Trophoblast cell (in vitro differentiated cells and primary cell): ENCODE data around the gene COPS6.

Source experiments
- DNase-seq, 2 donors: peaks; one replicate each; pipeline ENCODE4 v3.0.0-alpha.2; 2016
- H2AFZ ChIP-seq: 2 replicates; pipeline ENCODE4 v1.6.1; 2013; ENCODE audit warnings: low read length, moderate library complexity, mild to moderate bottlenecking; ENCODE audit not compliant: insufficient read depth, poor library complexity
- H2AK5ac ChIP-seq: 2 replicates; pipeline ENCODE4 v1.6.1; 2013; ENCODE audit warnings: mild to moderate bottlenecking, low read length
- H2BK120ac ChIP-seq: 2 replicates; pipeline ENCODE4 v1.6.1; 2013; ENCODE audit warnings: low read length, mild to moderate bottlenecking, moderate library complexity; ENCODE audit not compliant: insufficient read depth, poor library complexity
- H2BK12ac ChIP-seq: 2 replicates; pipeline ENCODE4 v1.6.1; 2013; ENCODE audit warnings: mild to moderate bottlenecking, low read length, moderate library complexity
- H2BK5ac ChIP-seq: 2 replicates; pipeline ENCODE4 v1.6.1; 2013; ENCODE audit warnings: low read length, low read depth, moderate library complexity, mild to moderate bottlenecking; ENCODE audit not compliant: poor library complexity
- H3K14ac ChIP-seq: 2 replicates; pipeline ENCODE4 v1.6.1; 2013; ENCODE audit warnings: mild to moderate bottlenecking, low read length
- H3K18ac ChIP-seq: 2 replicates; pipeline ENCODE4 v1.6.1; 2013; ENCODE audit warnings: mild to moderate bottlenecking, low read length
- H3K23ac ChIP-seq: 2 replicates; pipeline ENCODE4 v1.6.1; 2013; ENCODE audit warnings: low read length
- H3K27ac ChIP-seq: 2 replicates; pipeline ENCODE4 v1.5.1; 2013; ENCODE audit warnings: low read depth, mild to moderate bottlenecking, inconsistent platforms, low read length, moderate library complexity
- H3K27me3 ChIP-seq: 2 replicates; pipeline ENCODE4 v1.6.1; 2013; ENCODE audit warnings: inconsistent platforms, mild to moderate bottlenecking, low read length, moderate library complexity; ENCODE audit not compliant: insufficient read depth
- H3K36me3 ChIP-seq, 2 experiments: 1 replicate in 1 of 2; 2 replicates in 1 of 2; pipeline ENCODE4 v1.6.1; 2013; ENCODE audit warnings: low read length in 2 of 2, mild to moderate bottlenecking in 2 of 2, moderate library complexity in 1 of 2; ENCODE audit not compliant: insufficient read depth in 2 of 2, control insufficient read depth in 1 of 2
- H3K4ac ChIP-seq: 2 replicates; pipeline ENCODE4 v1.6.1; 2013; ENCODE audit warnings: low read depth, mild to moderate bottlenecking, low read length, moderate library complexity
- H3K4me1 ChIP-seq, 2 experiments: 1 replicate in 1 of 2; 2 replicates in 1 of 2; pipeline ENCODE4 v1.6.1; 2013; ENCODE audit warnings: low read length in 2 of 2, mild to moderate bottlenecking in 2 of 2, moderate library complexity in 1 of 2; ENCODE audit not compliant: insufficient read depth in 2 of 2, control insufficient read depth in 1 of 2
- H3K4me2 ChIP-seq: 2 replicates; pipeline ENCODE4 v1.6.1; 2013; ENCODE audit warnings: inconsistent platforms, mild to moderate bottlenecking, low read length, moderate library complexity
- H3K4me3 ChIP-seq: 2 replicates; pipeline ENCODE4 v1.5.1; 2013; ENCODE audit warnings: mild to moderate bottlenecking, low read depth, low read length, inconsistent platforms
- H3K79me1 ChIP-seq: one replicate; pipeline ENCODE4 v1.6.1; 2013; ENCODE audit warnings: low read length
- H3K79me2 ChIP-seq: 2 replicates; pipeline ENCODE4 v1.6.1; 2013; ENCODE audit warnings: low read length, mild to moderate bottlenecking; ENCODE audit not compliant: control insufficient read depth, insufficient read depth, poor library complexity
- H3K9ac ChIP-seq: 2 replicates; pipeline ENCODE4 v1.6.1; 2013; ENCODE audit warnings: mild to moderate bottlenecking, low read length
- H3K9me3 ChIP-seq: 2 replicates; pipeline ENCODE4 v1.6.1; 2013; ENCODE audit warnings: low read depth, mild to moderate bottlenecking, control low read depth, inconsistent platforms, low read length; ENCODE audit not compliant: insufficient read depth
- H4K12ac ChIP-seq: 2 replicates; pipeline ENCODE4 v1.6.1; 2013; ENCODE audit warnings: low read depth, mild to moderate bottlenecking, low read length, moderate library complexity
- H4K8ac ChIP-seq: 2 replicates; pipeline ENCODE4 v1.6.1; 2013; ENCODE audit warnings: low read depth, mild to moderate bottlenecking, low read length, moderate library complexity
- H4K91ac ChIP-seq: one replicate; pipeline ENCODE4 v1.6.1; 2013; ENCODE audit warnings: low read depth, mild to moderate bottlenecking, low read length, moderate library complexity
- WGBS: extraction: QIAGEN DNeasy Blood & Tissue Kit; methylation state at CpG from one replicate; pipeline ENCODE4 v1.1.7; 2013; ENCODE audit warnings: missing lambda C conversion rate; ENCODE audit not compliant: insufficient read length, insufficient coverage; ENCODE audit errors: extremely low coverage; 5-methylcytosine and 5-hydroxymethylcytosine counted together

Gene COPS6

DNA sequence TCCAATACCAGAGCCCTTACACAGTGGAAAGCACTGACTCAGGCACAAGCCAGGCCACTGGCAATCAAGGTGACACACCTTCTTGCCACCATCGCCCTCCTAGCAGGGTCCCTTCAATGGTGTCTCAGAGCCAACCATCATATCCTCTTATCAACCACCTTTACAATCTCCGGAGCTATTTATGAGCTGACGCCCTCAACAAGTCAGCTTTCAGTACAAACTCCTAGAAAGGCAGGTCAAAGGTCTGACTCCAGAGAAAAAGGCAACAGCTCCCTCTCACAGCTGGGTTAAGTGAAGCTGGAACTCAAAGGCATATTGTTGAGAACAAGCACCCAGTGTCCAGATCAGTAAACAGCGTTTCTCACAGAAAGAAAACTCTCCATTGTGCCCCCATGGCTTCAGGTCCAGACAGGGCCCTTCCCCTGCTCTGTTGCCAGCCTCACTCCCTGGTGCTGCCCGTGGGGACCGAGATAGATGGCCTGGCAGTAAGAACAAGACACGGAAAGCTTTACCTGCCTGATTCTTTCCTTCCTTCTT, 9.7 kb upstream of the COPS6 start:
- no peak overlapping the region for H2AK5ac ChIP-seq
- H3K36me3 ChIP-seq = peaks cover 42 to 44% of the 10 kb centered on the region in 2 experiments
- H2BK5ac ChIP-seq = no peak overlapping the region
- no peak overlapping the region for H3K4me3 ChIP-seq
- H3K79me2 ChIP-seq = peaks cover 15% of the 10 kb centered on the region
- H3K4me2 ChIP-seq = no peak overlapping the region
- no peak for DNase-seq
- H4K12ac ChIP-seq = no peak overlapping the region
- no peak overlapping the region for H3K9ac ChIP-seq
- H3K9me3 ChIP-seq = peaks cover 6% of the 10 kb centered on the region
- H2AFZ ChIP-seq = no peak overlapping the region
- no peaks in the 10 kb centered on the region for H3K27me3 ChIP-seq
- no peak overlapping the region for H3K14ac ChIP-seq
- H3K27ac ChIP-seq = no peak overlapping the region
- H2BK120ac ChIP-seq = no peak overlapping the region
- no peak overlapping the region for H4K91ac ChIP-seq
- no peak overlapping the region for H3K18ac ChIP-seq
- no peak overlapping the region for H3K23ac ChIP-seq
- no peak overlapping the region for H4K8ac ChIP-seq
- H3K4me1 ChIP-seq = peaks cover 2 to 4% of the 10 kb centered on the region in 2 experiments
- peak overlapping the region; percentile 74 for H3K4ac ChIP-seq
- H2BK12ac ChIP-seq = no peak overlapping the region
- WGBS = no CpG with 5 or more reads among the region's 7 CpGs
- peaks cover 6% of the 10 kb centered on the region for H3K79me1 ChIP-seq

DNA sequence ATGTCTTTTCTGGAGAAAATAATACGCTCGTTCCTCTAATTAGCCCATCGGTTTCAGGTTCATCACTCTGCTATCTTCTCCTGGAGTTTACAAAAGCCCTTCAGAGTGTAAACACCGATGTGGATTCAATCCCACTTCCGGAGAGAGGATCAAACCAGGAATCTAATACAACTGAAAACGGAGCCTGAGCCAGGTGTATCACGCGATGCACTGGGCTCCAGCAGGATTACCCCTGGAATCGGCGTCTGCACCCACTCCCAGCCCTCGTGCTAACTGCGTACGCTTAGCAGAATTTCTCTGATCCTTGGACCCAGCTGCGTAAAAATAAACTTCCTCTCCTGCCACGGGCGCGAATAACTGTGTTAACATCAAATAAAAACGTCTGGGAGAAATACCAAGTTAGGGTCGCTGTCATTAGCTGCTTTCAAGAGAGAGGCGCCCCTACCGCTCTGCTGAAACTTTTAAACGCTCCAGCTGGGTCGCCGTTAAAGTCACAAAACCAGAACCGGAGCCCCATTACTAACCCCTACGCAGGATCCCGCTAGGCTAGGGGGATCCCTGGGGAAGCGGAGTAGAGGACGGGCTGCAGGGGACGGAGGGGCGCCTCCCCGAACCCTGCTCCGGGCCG, 7.7 kb upstream of the COPS6 start:
- no peaks in the 10 kb centered on the region for H3K27me3 ChIP-seq
- H3K23ac ChIP-seq = peak overlapping the region; percentile 64
- peaks cover 23 to 25% of the 10 kb centered on the region in 2 experiments for H3K36me3 ChIP-seq
- peak overlapping the region; percentile 99 for H4K8ac ChIP-seq
- peaks cover 6% of the 10 kb centered on the region for H3K79me1 ChIP-seq
- peak overlapping the region; percentile 97 for H2AK5ac ChIP-seq
- peak overlapping the region; percentile 98 for H3K9ac ChIP-seq
- WGBS = no CpG with 5 or more reads among the region's 34 CpGs
- peak overlapping the region; percentile 98 for H3K18ac ChIP-seq
- peaks cover 15% of the 10 kb centered on the region for H3K79me2 ChIP-seq
- H2BK120ac ChIP-seq = peak overlapping the region; percentile 95
- peak overlapping the region; percentile 99 for H3K4me3 ChIP-seq
- no peak overlapping the region for H2BK12ac ChIP-seq
- H3K27ac ChIP-seq = peak overlapping the region; percentile 57
- H3K9me3 ChIP-seq = no peaks in the 10 kb centered on the region
- peak in 1 of 2 donors; percentile 19 for DNase-seq
- peaks cover 2 to 4% of the 10 kb centered on the region in 2 experiments for H3K4me1 ChIP-seq
- peak overlapping the region; percentile 99 for H3K14ac ChIP-seq
- peak overlapping the region; percentile 93 for H2AFZ ChIP-seq
- H2BK5ac ChIP-seq = peak overlapping the region; percentile 91
- H3K4ac ChIP-seq = peak overlapping the region; percentile 99
- H4K91ac ChIP-seq = peak overlapping the region; percentile 99
- H3K4me2 ChIP-seq = peak overlapping the region; percentile 93
- H4K12ac ChIP-seq = peak overlapping the region; percentile 99

DNA sequence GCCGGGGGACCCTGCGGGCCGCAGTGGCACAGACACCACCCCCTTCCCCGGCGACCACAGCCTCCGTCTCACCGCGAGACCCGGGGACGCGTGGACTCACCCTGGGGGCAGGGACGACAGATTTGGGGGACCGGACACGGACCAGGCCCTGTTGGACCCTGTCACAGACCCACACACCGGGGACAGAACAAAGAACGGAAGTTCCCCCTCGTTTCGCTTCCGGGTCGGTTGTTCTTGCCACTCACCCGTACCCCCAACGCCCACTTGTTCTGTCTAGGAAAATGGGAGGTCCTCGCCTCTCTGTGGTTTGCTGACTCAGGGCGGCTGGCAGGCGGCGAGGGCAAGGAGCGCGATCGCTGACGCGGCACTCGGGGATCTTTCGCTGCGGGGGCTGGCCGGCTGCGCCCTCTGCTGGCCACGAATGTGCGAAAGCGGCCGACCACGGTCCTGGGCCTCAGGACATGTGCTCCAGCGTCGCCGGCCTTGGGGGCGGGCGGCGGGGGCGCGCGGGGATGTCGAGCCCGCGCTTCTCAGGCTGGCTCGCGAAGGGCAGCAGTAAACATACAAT, 7.2 kb upstream of the COPS6 start, which contains the start of gene ZNF3:
TSS of gene ZNF3 (minus strand) at position 189 of the 568 bp plus-strand sequence. CDS start 4,366 bp downstream, outside the sequence.
- H3K9ac ChIP-seq = peak within 1 kb of the TSS; percentile 98
- no peak within 1 kb of the TSS for H2BK12ac ChIP-seq
- H3K36me3 ChIP-seq = peaks cover 17 to 20% of the 10 kb centered on the region in 2 experiments
- H3K23ac ChIP-seq = peak within 1 kb of the TSS; percentile 64
- peak within 1 kb of the TSS; percentile 99 for H4K8ac ChIP-seq
- WGBS = no CpG with 5 or more reads among the region's 55 CpGs
- H3K27me3 ChIP-seq = no peaks in the 10 kb centered on the region
- H3K79me1 ChIP-seq = peaks cover 6% of the 10 kb centered on the region
- H3K14ac ChIP-seq = peak within 1 kb of the TSS; percentile 99
- peak within 1 kb of the TSS; percentile 99 for H3K4me3 ChIP-seq
- peak within 1 kb of the TSS; percentile 95 for H2BK120ac ChIP-seq
- peak within 1 kb of the TSS; percentile 93 for H3K4me2 ChIP-seq
- peak within 1 kb of the TSS; percentile 97 for H2AK5ac ChIP-seq
- H3K4me1 ChIP-seq = peaks cover 2 to 4% of the 10 kb centered on the region in 2 experiments
- DNase-seq = peak; percentile 98 to 99
- peak within 1 kb of the TSS; percentile 99 for H3K4ac ChIP-seq
- peak within 1 kb of the TSS; percentile 91 for H2BK5ac ChIP-seq
- peak within 1 kb of the TSS; percentile 57 for H3K27ac ChIP-seq
- peak within 1 kb of the TSS; percentile 93 for H2AFZ ChIP-seq
- peak within 1 kb of the TSS; percentile 98 for H3K18ac ChIP-seq
- H4K91ac ChIP-seq = peak within 1 kb of the TSS; percentile 99
- H3K79me2 ChIP-seq = peaks cover 15% of the 10 kb centered on the region
- H3K9me3 ChIP-seq = no peaks in the 10 kb centered on the region
- H4K12ac ChIP-seq = peak within 1 kb of the TSS; percentile 99

DNA sequence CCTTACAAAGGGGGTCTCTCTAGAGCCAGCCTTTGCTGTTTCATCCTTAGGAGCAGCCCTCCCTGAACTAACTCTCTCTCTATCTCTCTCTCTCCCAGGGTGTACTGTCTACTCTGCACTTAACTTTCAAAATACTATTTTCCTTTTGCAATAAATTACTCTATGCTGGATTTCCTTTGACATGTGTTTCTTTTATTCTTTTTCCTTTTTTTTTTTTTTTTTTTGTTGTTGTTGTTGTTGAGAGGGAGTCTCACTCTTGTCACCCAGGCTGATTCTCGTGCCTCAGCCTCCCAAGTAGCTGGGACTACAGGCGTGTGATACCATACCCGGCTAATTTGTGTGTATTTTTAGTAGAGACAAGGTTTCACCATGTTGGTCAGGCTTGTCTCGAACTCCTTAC, 5.8 kb upstream of the COPS6 start:
- Histone ChIP-seq H2BK5ac (no peak overlapping the region), H3K79me2 (peaks cover 15% of the 10 kb centered on the region), H4K8ac (no peak overlapping the region), H3K79me1 (peaks cover 13% of the 10 kb centered on the region), H2AFZ (no peak overlapping the region), H3K4me1 (peaks cover 7 to 10% of the 10 kb centered on the region in 2 experiments), H3K36me3 (peaks cover 10 to 13% of the 10 kb centered on the region in 2 experiments), H2AK5ac (no peak overlapping the region), H3K9ac (no peak overlapping the region), H3K27me3 (no peaks in the 10 kb centered on the region), H3K27ac (no peak overlapping the region), H2BK120ac (no peak overlapping the region), H3K4me2 (peak overlapping the region; percentile 63), H3K4me3 (no peak overlapping the region), H3K23ac (no peak overlapping the region), H3K9me3 (no peaks in the 10 kb centered on the region), H3K4ac (no peak overlapping the region), H4K91ac (no peak overlapping the region), H4K12ac (no peak overlapping the region), H2BK12ac (no peak overlapping the region), H3K14ac (no peak overlapping the region), H3K18ac (no peak overlapping the region)
- WGBS = no CpG with 5 or more reads among the region's 4 CpGs
- DNase-seq = no peak
